Lower leg skin (tissue), 3 donors: ENCODE data around the gene CFL1.

Experiments
- CTCF ChIP-seq, 3 donors: fragments of 450-650 bp; IDR thresholded peaks; one replicate each; pipeline ENCODE4 v1.5.1; 2016; ENCODE audit warnings: antibody characterized with exemption in 3 of 3, mild to moderate bottlenecking in 3 of 3, moderate library complexity in 2 of 3
- POLR2A ChIP-seq, 2 donors: fragments of 450-650 bp; IDR thresholded peaks; one replicate each; pipeline ENCODE4 v1.6.1; 2016 to 2017; ENCODE audit warnings: antibody characterized with exemption in 2 of 2, mild to moderate bottlenecking in 1 of 2, moderate library complexity in 1 of 2

GRCh38 chr11:65814131-65814985 lies 43.6 kb downstream of the CFL1 start:
- TF ChIP-seq CTCF (IDR thresholded peaks at IDR 0.05): no peak
- no peak for TF ChIP-seq POLR2A (IDR thresholded peaks at IDR 0.05)
